Stimulated activated CD8-positive, alpha-beta memory T cell treated with anti-CD3 and anti-CD28 coated beads, Interleukin-4, amount 100 ng/mL, for 4 hours (primary cell): ENCODE measurements around the gene ATP13A4.

Source experiments
- DNase-seq, 2 donors: peaks; one replicate each; pipeline ENCODE4 v3.0.0-alpha.2; 2020; ENCODE audit warnings: low read depth in 2 of 2, low spot score in 1 of 2

The ATP13A4 gene

DNA sequence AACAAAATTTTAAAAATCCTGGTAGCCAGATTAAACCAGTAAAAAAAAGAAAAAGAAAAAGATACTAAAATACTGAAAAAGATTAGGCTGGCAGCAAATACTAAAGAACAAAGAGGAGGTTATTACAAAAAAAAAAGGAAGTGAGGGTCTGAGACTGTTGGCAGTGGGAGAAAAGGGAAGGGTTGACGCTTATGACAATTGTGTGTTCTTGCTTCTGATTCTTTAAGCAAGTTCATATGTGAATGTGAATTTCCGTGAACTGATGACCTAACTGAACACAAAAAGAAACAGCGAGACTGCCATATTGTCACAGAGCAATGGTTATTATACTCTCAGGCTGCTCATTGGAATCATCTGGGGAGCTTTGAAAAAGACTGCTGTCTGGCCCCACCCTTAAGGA lies 56.5 kb downstream of the ATP13A4 start:
- no peak for DNase-seq

DNA sequence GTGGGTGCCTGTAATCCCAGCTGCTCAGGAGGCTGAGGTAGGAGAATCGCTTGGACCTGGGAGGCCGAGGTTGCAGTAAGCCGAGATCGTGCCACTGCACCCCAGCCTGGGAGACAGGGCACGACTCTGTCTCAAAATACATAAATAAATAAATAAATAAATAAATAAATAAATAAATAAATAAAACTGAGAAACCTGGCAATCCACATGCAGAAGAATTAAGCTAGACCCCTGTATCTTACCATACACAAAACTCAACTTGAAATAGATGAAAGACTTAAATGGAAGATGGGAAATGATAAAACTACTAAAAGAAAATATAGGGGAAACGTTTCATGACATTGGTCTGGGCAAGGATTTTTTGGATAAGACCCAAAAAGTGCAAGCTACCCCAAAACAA lies 58.0 kb downstream of the ATP13A4 start:
- DNase-seq: no peak

- DNase-seq: no peak
Measured at GRCh38 chr3:193491026-193491425, 63.7 kb downstream of the ATP13A4 start.

GRCh38 chr3:193490580-193490979 lies 64.1 kb downstream of the ATP13A4 start:
- DNase-seq: no peak

DNA sequence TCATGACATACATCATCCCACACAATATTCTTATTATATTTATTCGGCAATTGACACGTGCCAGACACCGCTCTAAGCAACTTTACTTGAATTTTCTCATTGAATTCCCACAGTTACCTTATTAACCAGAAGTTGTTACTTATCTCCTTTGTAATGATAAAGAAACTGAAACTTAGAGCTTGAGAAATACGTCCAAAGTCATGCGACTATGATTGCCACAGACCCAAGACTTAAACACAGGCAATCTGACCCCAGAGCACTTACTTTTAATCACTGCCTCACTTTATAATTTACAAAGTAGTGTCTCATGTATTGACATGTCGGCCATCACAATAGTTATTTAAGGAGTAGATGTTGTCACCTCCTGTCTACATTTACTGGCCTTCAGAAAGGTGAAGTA lies 64.7 kb downstream of the ATP13A4 start:
- DNase-seq: no peak

DNA sequence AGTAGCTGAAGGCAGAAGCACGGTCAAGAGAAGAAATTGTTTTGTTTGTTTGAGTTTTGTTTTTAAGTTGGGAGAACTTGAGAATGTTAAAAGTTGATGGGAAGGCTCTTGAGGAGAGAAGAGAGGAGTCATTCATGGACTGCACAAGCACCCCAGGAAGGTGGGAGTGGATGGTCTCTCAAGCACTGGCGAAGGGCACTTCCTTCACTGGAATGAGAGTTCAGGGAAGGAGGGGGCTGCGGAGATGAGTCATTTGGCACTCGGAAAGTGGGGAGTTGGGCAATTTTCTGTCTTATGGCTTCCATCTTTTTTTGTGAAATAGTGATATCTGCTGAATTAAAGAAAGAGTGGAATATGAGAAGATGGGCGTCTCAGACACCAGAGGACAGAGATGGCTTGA lies 66.0 kb downstream of the ATP13A4 start:
- no peak for DNase-seq

GRCh38 chr3:193483988-193484539 lies 70.6 kb downstream of the ATP13A4 start:
- DNase-seq: no peak

DNA sequence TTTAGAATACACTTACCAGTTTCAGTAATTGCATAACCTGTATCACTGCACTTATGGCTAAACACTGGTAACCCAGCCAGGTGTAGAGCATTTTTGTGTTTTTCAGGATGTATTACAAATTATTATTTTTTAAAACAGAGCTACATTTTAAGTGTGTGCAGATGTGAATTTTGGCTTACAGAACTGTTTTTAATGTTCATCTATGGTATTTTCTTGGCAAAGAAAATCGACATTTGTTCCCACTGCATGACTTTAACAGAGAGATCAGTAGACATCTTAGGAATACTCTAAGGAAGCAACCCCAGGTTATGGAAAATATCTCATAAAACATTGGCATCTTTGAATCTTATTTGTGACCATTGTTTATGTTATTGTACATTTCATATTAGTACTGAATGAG lies 73.3 kb downstream of the ATP13A4 start:
- DNase-seq: no peak

GRCh38 chr3:193474446-193474845 lies 80.2 kb downstream of the ATP13A4 start:
- DNase-seq: no peak

DNA sequence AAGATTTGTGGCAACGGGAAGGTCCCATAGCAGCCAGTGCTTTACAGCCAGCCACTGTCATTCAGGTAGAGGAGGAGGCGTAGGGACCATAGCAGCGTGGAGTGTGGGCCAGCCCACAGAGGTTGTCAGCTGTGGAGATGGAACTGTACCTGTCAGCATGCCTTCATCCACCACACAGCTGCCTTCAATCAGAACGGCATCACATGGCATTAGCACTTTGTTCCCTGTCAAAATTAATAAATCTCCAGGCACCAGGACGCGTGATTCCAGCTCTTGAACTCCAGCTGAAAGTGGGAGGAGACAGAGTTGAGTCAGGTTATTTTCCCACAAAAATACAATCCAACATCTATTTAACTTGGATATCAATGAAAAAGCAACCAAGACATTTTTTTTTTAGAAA lies 84.0 kb downstream of the ATP13A4 start:
- no peak for DNase-seq

DNA sequence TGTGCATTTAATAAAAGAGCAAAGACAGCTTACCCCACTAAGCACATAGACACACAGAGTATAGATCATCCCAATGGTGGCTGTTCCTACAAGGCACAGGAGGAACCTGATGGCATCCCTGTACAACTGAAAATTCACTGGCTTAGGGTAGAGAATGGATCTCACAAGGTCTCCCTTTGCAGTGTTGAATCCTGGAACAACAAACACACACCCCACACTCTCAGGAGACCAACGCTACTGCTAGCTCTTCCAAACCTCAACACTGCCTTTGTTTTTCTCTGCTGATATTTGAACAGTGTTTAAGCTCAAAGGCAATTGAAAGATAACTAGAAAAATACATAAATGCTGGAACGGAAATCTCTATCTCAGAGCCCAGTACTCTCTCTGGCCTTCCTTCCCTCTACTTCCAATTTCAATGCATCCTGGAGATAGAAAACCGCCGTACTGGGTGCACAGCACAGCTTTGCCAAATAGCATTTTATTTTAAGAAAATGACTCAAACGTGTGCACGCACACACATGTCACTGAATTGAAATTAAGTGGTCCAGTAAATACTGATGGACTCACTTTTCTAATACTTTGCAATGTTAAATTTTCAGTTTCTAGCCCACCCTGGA lies 88.6 kb downstream of the ATP13A4 start:
- DNase-seq: no peak

DNA sequence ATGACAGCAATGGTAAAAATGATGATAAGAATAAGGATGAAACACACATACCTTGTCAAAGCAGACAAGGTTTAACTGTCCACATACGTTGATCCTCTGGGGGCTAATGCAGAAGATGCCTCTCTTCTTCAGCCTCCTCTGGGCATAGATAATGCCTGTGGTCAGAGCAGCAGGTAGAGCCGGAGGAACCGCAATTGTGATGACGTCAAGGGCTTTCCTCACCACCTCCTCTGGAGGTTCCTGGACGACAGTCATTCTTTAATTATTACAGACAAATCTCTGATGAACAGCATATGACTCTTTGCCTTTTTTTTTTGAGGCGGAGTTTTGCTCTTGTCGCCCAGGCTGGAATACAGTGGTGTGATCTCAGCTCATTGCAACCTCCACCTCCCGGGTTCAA lies 89.8 kb downstream of the ATP13A4 start:
- no peak for DNase-seq

DNA sequence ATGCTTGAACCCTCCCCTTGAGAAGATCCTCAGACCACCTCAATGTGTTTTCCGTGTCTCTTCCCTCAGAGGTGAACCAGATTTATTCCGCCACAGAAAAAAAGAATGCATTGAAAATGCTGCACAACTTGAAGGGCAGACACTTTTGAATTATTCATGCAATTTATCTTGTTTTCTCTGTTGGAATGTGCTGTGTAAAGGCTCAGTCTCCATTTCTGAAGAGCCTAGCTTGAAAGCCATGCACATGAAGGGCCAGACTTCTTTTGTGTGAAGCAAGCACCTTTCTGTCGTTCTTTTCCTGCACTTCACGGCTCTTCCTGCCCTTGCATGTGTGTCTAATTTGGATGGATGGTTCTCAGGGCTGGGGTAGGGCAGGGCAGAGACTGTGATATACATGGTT lies 97.2 kb downstream of the ATP13A4 start:
- DNase-seq: no peak

- DNase-seq: no peak
Measured at GRCh38 chr3:193452338-193452737, 102.4 kb downstream of the ATP13A4 start.

DNA sequence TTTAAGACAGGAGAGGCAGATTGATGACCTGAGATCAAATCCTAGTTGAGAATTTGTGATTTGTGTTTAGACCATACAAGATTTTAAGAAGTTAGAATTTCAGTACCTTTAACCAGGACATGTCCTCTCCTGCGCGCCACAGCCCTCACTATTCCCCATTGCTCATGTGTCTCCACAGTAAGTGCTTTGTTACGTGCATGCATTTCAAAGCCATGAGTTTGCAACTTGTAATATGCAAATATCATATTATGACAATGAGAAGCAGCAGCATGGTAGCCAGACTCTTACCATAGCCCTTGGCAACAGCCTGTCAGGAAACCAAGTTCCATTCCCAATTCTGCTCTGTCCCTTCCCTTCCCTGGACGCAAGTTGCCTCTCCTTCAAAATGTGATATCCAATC lies 102.8 kb downstream of the ATP13A4 start:
- no peak for DNase-seq

DNA sequence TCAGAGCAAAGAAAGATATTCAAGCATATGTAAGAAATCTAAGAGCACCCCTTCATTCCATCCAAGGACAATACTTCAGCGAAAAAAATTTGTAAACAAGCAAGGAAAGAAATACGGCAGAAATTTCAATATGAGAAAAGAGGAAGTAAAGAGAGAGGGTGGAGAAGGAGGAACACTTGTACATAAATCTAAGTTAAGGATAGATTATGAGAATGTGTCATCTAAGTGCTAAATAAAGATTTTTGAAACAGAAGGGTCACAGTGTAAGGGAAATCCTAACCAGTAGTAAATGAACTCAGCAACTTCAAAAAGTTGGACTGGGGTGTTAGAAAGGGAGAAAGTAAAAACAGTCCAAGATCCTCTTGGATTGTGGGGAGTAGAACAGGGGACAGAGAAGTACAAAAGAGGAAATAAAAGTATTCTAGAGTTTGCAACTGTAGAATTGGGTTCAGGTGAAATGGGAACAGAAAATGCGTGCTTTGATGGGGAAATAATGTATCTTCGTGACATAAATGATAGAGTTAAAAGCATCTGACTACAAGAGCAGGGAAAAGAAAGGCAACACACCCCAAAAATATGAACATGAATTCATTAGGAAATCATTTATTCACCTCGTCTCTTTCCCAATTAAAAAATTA lies 107.6 kb downstream of the ATP13A4 start:
- no peak for DNase-seq

DNA sequence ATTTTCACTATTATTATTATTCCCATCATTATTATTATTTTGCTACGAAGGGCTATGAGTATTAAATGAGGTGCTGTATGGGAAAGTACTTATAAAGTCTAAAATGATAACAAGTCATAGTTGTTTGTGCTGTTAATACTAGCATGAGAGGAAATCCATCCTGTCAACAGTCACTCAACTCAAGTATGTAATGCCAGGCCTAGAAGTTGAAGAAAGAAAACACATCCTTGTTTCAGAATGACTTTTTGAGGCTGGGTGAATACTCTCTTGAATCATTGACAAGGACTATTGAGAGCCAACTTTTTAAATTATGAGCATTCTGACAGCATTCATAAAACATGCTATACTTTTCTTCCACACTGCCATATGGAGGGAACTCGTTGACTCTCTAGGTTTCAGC lies 115.3 kb downstream of the ATP13A4 start:
- no peak for DNase-seq

GRCh38 chr3:193418576-193419373 lies 135.9 kb downstream of the ATP13A4 start:
- no peak for DNase-seq

- DNase-seq: no peak
Measured at GRCh38 chr3:193416629-193417028, 138.1 kb downstream of the ATP13A4 start.

- no peak for DNase-seq
Measured at GRCh38 chr3:193407688-193408087, 147.0 kb downstream of the ATP13A4 start.

- no peak for DNase-seq
Measured at GRCh38 chr3:193407112-193407511, 147.6 kb downstream of the ATP13A4 start.

GRCh38 chr3:193403307-193403706 lies 151.4 kb downstream of the ATP13A4 start:
- no peak for DNase-seq
